Stomach (tissue), 4 donors: ENCODE results near the gene ZNF629.

Experiments
- CTCF ChIP-seq, 7 experiments: fragments of 450-650 bp in 4 of 7; fragments of 200-600 bp in 3 of 7; sonication (generic) in 3 of 7; IDR thresholded peaks; one replicate each; pipeline ENCODE4 v1.5.1; 2016 to 2019; ENCODE audit warnings: antibody characterized with exemption in 7 of 7, control low read depth in 2 of 7, mild to moderate bottlenecking in 1 of 7
- EP300 ChIP-seq: sonication (generic); formaldehyde crosslinking; IDR thresholded peaks from one replicate; pipeline ENCODE4 v1.6.1; 2017; ENCODE audit warnings: antibody characterized with exemption
- POLR2AphosphoS5 ChIP-seq, 3 donors: sonication (generic); formaldehyde crosslinking; IDR thresholded peaks; one replicate each; pipeline ENCODE4 v1.6.1; 2016; ENCODE audit warnings: antibody characterized with exemption in 3 of 3

GRCh38 chr16:30766933-30767284 is 20.1 kb downstream of the ZNF629 start:
- TF ChIP-seq POLR2AphosphoS5 (IDR thresholded peaks at IDR 0.05) (no peak), EP300 (no peak), CTCF (IDR thresholded peaks at IDR 0.05) (no peak)
